HFFc6 (cell line): Measurements from ENCODE around the gene AGAP5. TPM values are rescaled to one million over a fixed set of nuclear protein-coding genes. Genes with fewer than 3 reads are reported as not detected.

ENCODE experiments used
- DNase-seq: peaks from one replicate; pipeline ENCODE4 v3.0.0-alpha.2; 2018
- H3K27ac Mint-ChIP-seq: 2 replicates; pipeline ENCODE4 v1.8.0; 2020; ENCODE audit warnings: mild to moderate bottlenecking, mixed read lengths
- H3K27me3 Mint-ChIP-seq: 2 replicates; pipeline ENCODE4 v1.8.0; 2021; ENCODE audit warnings: mild to moderate bottlenecking, moderate library complexity, mixed read lengths; ENCODE audit not compliant: insufficient read depth
- H3K36me3 Mint-ChIP-seq: 2 replicates; pipeline ENCODE4 v1.8.0; 2021; ENCODE audit warnings: low read depth, mixed read lengths
- H3K4me1 Mint-ChIP-seq: 2 replicates; pipeline ENCODE4 v1.8.0; 2020; ENCODE audit warnings: low read depth, mixed read lengths
- H3K4me3 Mint-ChIP-seq: 2 replicates; pipeline ENCODE4 v1.8.0; 2020; ENCODE audit warnings: mild to moderate bottlenecking, moderate library complexity, mixed read lengths
- H3K9me3 Mint-ChIP-seq: 2 replicates; pipeline ENCODE4 v1.8.0; 2020; ENCODE audit warnings: mild to moderate bottlenecking, mixed read lengths
- CTCF ChIP-seq: fragments of 200-600 bp; sonication (generic); IDR thresholded peaks from 2 replicates; pipeline ENCODE4 v1.5.0; 2021; ENCODE audit warnings: antibody characterized with exemption, mild to moderate bottlenecking
- total RNA-seq, 6 experiments: library from RNA; stranded (reverse); fragmentation: NEBNext Ultra II Directional; extraction: Animal tissue kit (Norgen Biotek cat#: 25700); gene quantifications; 2 replicates in 1 of 6; 3 replicates in 5 of 6; pipeline ENCODE4 v1.2.3, GENCODE V29; 2021

AGAP5 gene
- total RNA-seq, 6 experiments from 2014 or later, result 2.2 to 3.7 (median 2.8) TPM

GRCh38 chr10:73647211-73647874 is 50.6 kb downstream of the AGAP5 start:
- H3K27ac Mint-ChIP-seq, result no peak overlapping the region; the same call in 1 of the 2 replicates
- DNase-seq, result no peak

GRCh38 chr10:73646598-73647041 is 51.3 kb downstream of the AGAP5 start:
- Mint-ChIP-seq H3K4me1 (peaks cover 59% of the 10 kb centered on the region), H3K27ac (no peak overlapping the region), H3K27me3 (no peaks in the 10 kb centered on the region; the same call in none of the 2 replicates), H3K36me3 (no peaks in the 10 kb centered on the region), H3K9me3 (no peaks in the 10 kb centered on the region), H3K4me3 (no peak overlapping the region)
- no peak for DNase-seq
- TF ChIP-seq CTCF, result no peak

More at GRCh38 chr10:73647211-73647874, 50.6 kb downstream of the AGAP5 start:
- TF ChIP-seq CTCF, result no peak
- H3K36me3 Mint-ChIP-seq, result no peaks in the 10 kb centered on the region
- H3K9me3 Mint-ChIP-seq, result no peaks in the 10 kb centered on the region
- peaks cover 55% of the 10 kb centered on the region for H3K4me1 Mint-ChIP-seq
- 0 out of 2 replicates have a peak overlapping the region, but pooled peaks have one; percentile 13 for H3K4me3 Mint-ChIP-seq
- H3K27me3 Mint-ChIP-seq, result no peaks in the 10 kb centered on the region; the same call in none of the 2 replicates

GRCh38 chr10:73645251-73645650 is 52.7 kb downstream of the AGAP5 start:
- DNase-seq, result no peak

GRCh38 chr10:73644767-73645166 is 53.1 kb downstream of the AGAP5 start:
- H3K4me1 Mint-ChIP-seq, result peaks cover 47% of the 10 kb centered on the region
- DNase-seq, result no peak
- H3K27ac Mint-ChIP-seq, result no peak overlapping the region; the same call in 1 of the 2 replicates
- no peak overlapping the region for H3K4me3 Mint-ChIP-seq
- H3K36me3 Mint-ChIP-seq, result no peaks in the 10 kb centered on the region
- no peaks in the 10 kb centered on the region; the same call in 1 of the 2 replicates for H3K27me3 Mint-ChIP-seq
- no peaks in the 10 kb centered on the region for H3K9me3 Mint-ChIP-seq
- TF ChIP-seq CTCF, result no peak

More at GRCh38 chr10:73645251-73645650, 52.7 kb downstream of the AGAP5 start:
- Mint-ChIP-seq H3K36me3 (no peaks in the 10 kb centered on the region), H3K27ac (no peak overlapping the region), H3K9me3 (no peaks in the 10 kb centered on the region), H3K27me3 (no peaks in the 10 kb centered on the region; the same call in 1 of the 2 replicates), H3K4me3 (no peak overlapping the region), H3K4me1 (peaks cover 51% of the 10 kb centered on the region)
- TF ChIP-seq CTCF, result no peak

GRCh38 chr10:73644015-73644743 is 53.7 kb downstream of the AGAP5 start:
- TF ChIP-seq CTCF, result peak; percentile 94
- peak; percentile 60 for DNase-seq
- no peak overlapping the region for H3K4me3 Mint-ChIP-seq
- H3K27me3 Mint-ChIP-seq, result no peaks in the 10 kb centered on the region; the same call in 1 of the 2 replicates
- H3K9me3 Mint-ChIP-seq, result no peaks in the 10 kb centered on the region
- no peaks in the 10 kb centered on the region for H3K36me3 Mint-ChIP-seq
- H3K4me1 Mint-ChIP-seq, result peaks cover 41% of the 10 kb centered on the region
- H3K27ac Mint-ChIP-seq, result no peak overlapping the region; the same call in 1 of the 2 replicates
